Ishikawa (cell line): ENCODE results near the gene WNT11.

Experiments
- EP300 ChIP-seq: IDR thresholded peaks from 2 replicates; pipeline ENCODE4 v1.6.1; 2012; ENCODE audit warnings: borderline replicate concordance
- REST ChIP-seq: IDR thresholded peaks from 2 replicates; pipeline ENCODE4 v1.6.1; 2012; ENCODE audit warnings: low read depth, mild to moderate bottlenecking
- TAF1 ChIP-seq: IDR thresholded peaks from 2 replicates; pipeline ENCODE4 v1.6.1; 2012; ENCODE audit warnings: low read depth, mild to moderate bottlenecking
- TF ChIP-seq, protein P1 (sequence below): IDR thresholded peaks from 2 replicates; pipeline ENCODE4 v1.6.1; 2012

GRCh38 chr11:76205252-76206076 lies 838 bp downstream of the WNT11 start:
- no peak for TF ChIP-seq EP300
- no peak for TF ChIP-seq TAF1
- TF ChIP-seq, protein P1, sequence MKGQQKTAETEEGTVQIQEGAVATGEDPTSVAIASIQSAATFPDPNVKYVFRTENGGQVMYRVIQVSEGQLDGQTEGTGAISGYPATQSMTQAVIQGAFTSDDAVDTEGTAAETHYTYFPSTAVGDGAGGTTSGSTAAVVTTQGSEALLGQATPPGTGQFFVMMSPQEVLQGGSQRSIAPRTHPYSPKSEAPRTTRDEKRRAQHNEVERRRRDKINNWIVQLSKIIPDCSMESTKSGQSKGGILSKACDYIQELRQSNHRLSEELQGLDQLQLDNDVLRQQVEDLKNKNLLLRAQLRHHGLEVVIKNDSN: no peak
- no peak for TF ChIP-seq REST
